Vagina (tissue), 2 donors: Measurements from ENCODE around the gene CEP63. TPM values are rescaled to one million over a fixed set of nuclear protein-coding genes. Genes with fewer than 3 reads are reported as not detected.

ENCODE experiments used
- DNase-seq, 2 donors: peaks; one replicate each; pipeline ENCODE4 v3.0.0-alpha.2; 2017; ENCODE audit errors: extremely low spot score in 2 of 2
- H3K27ac ChIP-seq: fragments of 200-600 bp; sonication (generic); one replicate; pipeline ENCODE4 v1.5.1; 2019
- H3K27me3 ChIP-seq: fragments of 200-600 bp; sonication (generic); one replicate; pipeline ENCODE4 v1.5.1; 2019
- H3K36me3 ChIP-seq, 2 donors: fragments of 200-600 bp; sonication (generic); one replicate each; pipeline ENCODE4 v1.5.1; 2017 to 2019
- H3K4me1 ChIP-seq: fragments of 200-600 bp; sonication (generic); one replicate; pipeline ENCODE4 v1.5.1; 2019
- H3K4me3 ChIP-seq, 2 donors: fragments of 200-600 bp; sonication (generic); 1 replicate in 1 of 2; 2 replicates in 1 of 2; pipeline ENCODE4 v1.5.1; 2016 to 2019
- H3K9me3 ChIP-seq: fragments of 200-600 bp; sonication (generic); one replicate; pipeline ENCODE4 v1.5.1; 2019
- POLR2A ChIP-seq, 2 donors: fragments of 450-650 bp; IDR thresholded peaks; one replicate each; pipeline ENCODE4 v1.6.1; 2017; ENCODE audit warnings: antibody characterized with exemption in 2 of 2, mild to moderate bottlenecking in 2 of 2, moderate library complexity in 2 of 2
- POLR2AphosphoS5 ChIP-seq, 2 donors: sonication (generic); formaldehyde crosslinking; IDR thresholded peaks; one replicate each; pipeline ENCODE4 v1.9.0; 2017; ENCODE audit warnings: antibody characterized with exemption in 2 of 2, mild to moderate bottlenecking in 2 of 2, low read depth in 1 of 2; ENCODE audit not compliant: insufficient read depth in 1 of 2
- intact Hi-C: fragments of 100-400 bp; cut with DNase I; formaldehyde crosslinking; loops from one replicate; pipeline ENCODE4 v1.15.1; 2023
- total RNA-seq: library from RNA; depleted of rRNA; stranded (reverse); fragments of >200 nt; gene quantifications from one replicate; pipeline ENCODE4 v1.2.3, GENCODE V29; 2016
- TF ChIP-seq, protein P1 (sequence below), 3 experiments: fragments of 450-650 bp in 2 of 3; fragments of 200-600 bp in 1 of 3; sonication (generic) in 1 of 3; IDR thresholded peaks; one replicate each; pipeline ENCODE4 v1.5.1; 2017 to 2019; ENCODE audit warnings: antibody characterized with exemption in 3 of 3, mild to moderate bottlenecking in 2 of 3, moderate library complexity in 2 of 3

CEP63 gene
- total RNA-seq, 1 donor from 2014 or later, result 12.5 TPM

DNA sequence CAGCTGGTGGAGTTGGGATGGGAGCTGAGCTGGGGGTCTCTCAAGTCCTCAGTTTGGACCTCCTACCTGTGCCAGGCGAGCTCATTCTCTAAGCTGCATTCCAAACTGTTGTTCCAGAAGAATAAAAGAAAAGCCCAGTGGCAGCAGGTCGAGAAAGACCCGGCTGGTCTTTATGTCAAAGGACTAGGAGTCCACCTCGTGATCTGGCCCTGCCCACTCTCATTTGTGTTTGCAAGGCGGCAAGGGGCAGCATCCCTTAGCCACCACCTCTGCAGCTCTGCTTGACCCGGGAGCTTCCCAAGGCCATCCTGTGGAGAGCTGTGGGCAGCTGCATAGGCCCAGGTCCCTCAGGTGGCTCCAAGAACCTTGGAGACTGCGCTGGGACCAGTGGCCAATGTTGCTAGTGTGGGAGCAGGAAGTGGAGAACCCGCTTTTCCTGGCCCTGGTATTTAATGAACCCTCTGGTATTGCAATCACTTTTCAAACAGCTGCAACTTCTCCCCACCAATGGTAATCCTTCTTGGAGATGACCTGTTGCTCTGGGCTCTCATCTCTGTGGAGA, 134.1 kb downstream of the CEP63 start:
- no peaks in the 10 kb centered on the region for H3K9me3 ChIP-seq
- no peak overlapping the region for H3K4me3 ChIP-seq
- intact Hi-C loops, result no loop called here
- H3K4me1 ChIP-seq, result no peaks in the 10 kb centered on the region
- no peak overlapping the region for H3K27ac ChIP-seq
- H3K27me3 ChIP-seq, result no peaks in the 10 kb centered on the region
- TF ChIP-seq, protein P1, sequence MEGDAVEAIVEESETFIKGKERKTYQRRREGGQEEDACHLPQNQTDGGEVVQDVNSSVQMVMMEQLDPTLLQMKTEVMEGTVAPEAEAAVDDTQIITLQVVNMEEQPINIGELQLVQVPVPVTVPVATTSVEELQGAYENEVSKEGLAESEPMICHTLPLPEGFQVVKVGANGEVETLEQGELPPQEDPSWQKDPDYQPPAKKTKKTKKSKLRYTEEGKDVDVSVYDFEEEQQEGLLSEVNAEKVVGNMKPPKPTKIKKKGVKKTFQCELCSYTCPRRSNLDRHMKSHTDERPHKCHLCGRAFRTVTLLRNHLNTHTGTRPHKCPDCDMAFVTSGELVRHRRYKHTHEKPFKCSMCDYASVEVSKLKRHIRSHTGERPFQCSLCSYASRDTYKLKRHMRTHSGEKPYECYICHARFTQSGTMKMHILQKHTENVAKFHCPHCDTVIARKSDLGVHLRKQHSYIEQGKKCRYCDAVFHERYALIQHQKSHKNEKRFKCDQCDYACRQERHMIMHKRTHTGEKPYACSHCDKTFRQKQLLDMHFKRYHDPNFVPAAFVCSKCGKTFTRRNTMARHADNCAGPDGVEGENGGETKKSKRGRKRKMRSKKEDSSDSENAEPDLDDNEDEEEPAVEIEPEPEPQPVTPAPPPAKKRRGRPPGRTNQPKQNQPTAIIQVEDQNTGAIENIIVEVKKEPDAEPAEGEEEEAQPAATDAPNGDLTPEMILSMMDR (IDR thresholded peaks at IDR 0.05), result no peak
- DNase-seq, result peak; percentile 65 to 82
- no peaks in the 10 kb centered on the region for H3K36me3 ChIP-seq

DNA sequence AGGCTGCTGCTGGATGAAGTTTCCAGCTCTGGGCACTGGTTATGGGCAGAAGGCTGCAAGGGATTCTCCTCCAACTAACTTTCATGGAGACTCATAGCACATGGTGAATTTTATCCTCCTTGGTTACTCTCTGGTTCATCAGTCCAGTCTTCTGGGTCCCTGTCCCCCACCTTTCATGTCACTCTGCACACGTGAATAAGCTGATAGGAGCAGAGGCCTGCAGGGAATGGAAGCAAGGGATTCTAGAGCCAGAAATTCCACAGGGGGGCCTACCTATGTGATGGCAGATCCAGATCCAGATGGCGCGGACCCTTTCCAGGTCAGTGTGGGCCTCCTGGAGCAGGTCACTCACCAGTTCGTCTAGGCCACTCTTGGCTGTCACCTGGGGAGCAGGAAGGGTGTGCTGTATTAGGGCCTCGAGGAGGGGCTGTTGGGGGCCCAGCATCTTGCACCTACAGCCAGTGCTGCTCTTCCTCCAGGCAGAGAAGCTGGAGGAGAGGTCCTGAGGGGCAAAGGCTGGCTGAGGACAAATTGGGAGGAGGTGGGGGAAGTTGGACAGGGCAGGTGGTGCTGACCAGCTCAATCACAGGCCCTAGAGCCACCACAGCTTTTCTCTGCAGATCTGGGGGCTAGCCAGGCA, 134.7 kb downstream of the CEP63 start:
- DNase-seq, result peak in 1 of 2 donors; percentile 67
- no peak overlapping the region for H3K4me3 ChIP-seq
- H3K27ac ChIP-seq, result no peak overlapping the region
- TF ChIP-seq POLR2A (IDR thresholded peaks at IDR 0.05) (no peak), POLR2AphosphoS5 (IDR thresholded peaks at IDR 0.05; ENCODE audit: insufficient read depth in 1 of 2, low read depth in 1 of 2) (no peak)
- TF ChIP-seq, protein P1 (IDR thresholded peaks at IDR 0.05), result no peak
- H3K4me1 ChIP-seq, result no peaks in the 10 kb centered on the region
- H3K36me3 ChIP-seq, result no peaks in the 10 kb centered on the region
- H3K9me3 ChIP-seq, result no peaks in the 10 kb centered on the region
- H3K27me3 ChIP-seq, result no peaks in the 10 kb centered on the region
- intact Hi-C loops, result no loop called here

DNA sequence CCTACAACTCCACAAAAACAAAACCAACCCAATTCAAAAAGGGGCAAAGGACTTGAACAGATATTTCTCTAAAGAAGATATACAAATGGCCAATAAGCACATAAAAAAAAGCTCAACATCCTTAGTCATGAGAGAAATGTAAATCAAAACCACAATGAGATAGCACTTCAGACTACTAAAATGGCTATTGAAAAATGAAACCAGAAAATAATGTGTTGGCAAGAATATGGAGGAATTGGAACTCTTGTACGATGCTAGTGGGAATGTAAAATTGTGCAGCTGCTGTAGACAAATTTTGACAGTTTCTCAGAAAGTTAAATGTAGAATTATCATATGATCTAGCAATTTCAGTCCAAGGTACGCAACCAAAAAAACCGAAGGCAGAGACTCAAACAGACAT, 136.0 kb downstream of the CEP63 start:
- TF ChIP-seq POLR2A (IDR thresholded peaks at IDR 0.05) (no peak), POLR2AphosphoS5 (IDR thresholded peaks at IDR 0.05; ENCODE audit: insufficient read depth in 1 of 2, low read depth in 1 of 2) (no peak)
- TF ChIP-seq, protein P1 (IDR thresholded peaks at IDR 0.05), result no peak
- Histone ChIP-seq H3K27me3 (no peaks in the 10 kb centered on the region), H3K4me1 (no peaks in the 10 kb centered on the region), H3K27ac (no peak overlapping the region), H3K9me3 (no peaks in the 10 kb centered on the region), H3K4me3 (no peak overlapping the region), H3K36me3 (no peaks in the 10 kb centered on the region)
- intact Hi-C loops, result no loop called here
- no peak for DNase-seq

DNA sequence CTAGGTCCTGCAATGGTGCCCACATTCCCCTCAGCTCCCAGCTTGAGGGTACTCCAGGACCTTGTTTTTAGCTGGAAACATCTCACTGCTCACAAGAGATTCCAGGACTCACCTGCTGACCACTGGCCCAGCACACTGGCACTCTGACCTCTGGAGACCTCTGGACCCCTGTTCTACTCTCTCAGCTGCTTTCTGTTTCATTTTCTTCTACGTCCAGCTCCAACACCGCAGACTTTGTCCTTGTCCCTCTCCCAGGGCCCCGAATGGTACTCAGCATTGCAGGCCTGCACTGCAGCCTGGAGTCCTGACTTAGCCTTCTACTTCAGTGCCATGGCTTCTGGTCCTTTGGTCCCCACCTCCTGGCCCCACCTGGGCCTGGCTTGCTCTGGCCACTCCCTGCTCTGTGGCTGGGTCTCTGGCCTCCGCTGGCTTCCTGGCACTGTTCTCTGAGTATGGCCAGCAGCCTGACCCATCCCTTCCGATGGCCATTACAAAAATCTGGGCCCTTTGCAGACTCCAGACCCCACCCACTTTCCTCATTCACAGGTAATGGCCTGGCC, 137.0 kb downstream of the CEP63 start:
- no peaks in the 10 kb centered on the region for H3K36me3 ChIP-seq
- no peak overlapping the region for H3K27ac ChIP-seq
- no peaks in the 10 kb centered on the region for H3K9me3 ChIP-seq
- peak in 1 of 2 donors; percentile 84 for DNase-seq
- no peak overlapping the region for H3K4me3 ChIP-seq
- intact Hi-C loops, result no loop called here
- TF ChIP-seq, protein P1 (IDR thresholded peaks at IDR 0.05), result no peak
- no peak for TF ChIP-seq POLR2A (IDR thresholded peaks at IDR 0.05)
- TF ChIP-seq POLR2AphosphoS5 (IDR thresholded peaks at IDR 0.05; ENCODE audit: insufficient read depth in 1 of 2, low read depth in 1 of 2), result no peak
- H3K27me3 ChIP-seq, result no peaks in the 10 kb centered on the region
- no peaks in the 10 kb centered on the region for H3K4me1 ChIP-seq

DNA sequence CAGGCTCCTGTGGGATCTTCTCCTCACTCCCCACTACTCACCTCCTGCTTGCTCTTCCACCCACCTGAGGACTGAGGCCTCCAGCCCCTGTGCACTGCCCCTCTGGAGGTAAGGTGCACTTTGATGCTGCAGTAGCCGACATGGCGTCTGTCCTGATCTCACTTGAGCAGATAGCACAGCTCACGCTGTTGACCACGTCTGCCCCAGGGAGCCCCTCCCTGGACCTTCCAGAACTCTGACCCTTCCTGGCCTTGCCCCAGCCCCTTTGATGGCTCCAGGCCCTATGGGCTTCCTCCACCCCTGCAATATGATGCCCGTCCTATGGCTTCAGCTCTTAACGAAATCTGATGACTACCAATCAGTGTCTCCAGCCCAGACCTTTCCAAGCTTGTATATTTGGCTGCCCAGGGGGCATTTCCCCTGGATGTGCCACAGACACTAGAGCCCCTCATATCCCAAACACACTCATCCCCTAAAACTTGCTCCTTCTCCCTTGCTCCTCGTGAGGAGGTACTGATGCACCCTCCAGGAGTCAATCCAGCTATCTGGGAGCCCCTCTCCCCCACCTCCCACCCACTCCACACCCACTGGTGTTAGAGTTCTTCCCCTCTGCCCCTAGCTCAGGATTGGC, 137.9 kb downstream of the CEP63 start:
- Histone ChIP-seq H3K4me1 (no peaks in the 10 kb centered on the region), H3K9me3 (no peaks in the 10 kb centered on the region), H3K36me3 (no peaks in the 10 kb centered on the region), H3K4me3 (no peak overlapping the region), H3K27ac (no peak overlapping the region), H3K27me3 (no peaks in the 10 kb centered on the region)
- peak; percentile 58 to 74 for DNase-seq
- intact Hi-C loops, result no loop called here
- TF ChIP-seq, protein P1 (IDR thresholded peaks at IDR 0.05), result no peak
- TF ChIP-seq POLR2AphosphoS5 (IDR thresholded peaks at IDR 0.05; ENCODE audit: insufficient read depth in 1 of 2, low read depth in 1 of 2) (no peak), POLR2A (IDR thresholded peaks at IDR 0.05) (no peak)
